GM19452 (cell line): ENCODE results near the gene OR4D1.

Experiments
- ATAC-seq: cut with Tn5 transposase; IDR thresholded peaks from one replicate; pipeline ENCODE4 v1.9.1; 2021; ENCODE audit not compliant: unreplicated experiment

Gene OR4D1

GRCh38 chr17:58191241-58191896, 43.2 kb downstream of the OR4D1 start:
- ATAC-seq, result no peak

GRCh38 chr17:58192612-58193011, 44.4 kb downstream of the OR4D1 start, which contains the start of gene EPX:
EPX (plus strand) TSS chr17:58192726; CDS start chr17:58192847, 121 bp downstream.
- no peak for ATAC-seq

- no peak for ATAC-seq
Measured at GRCh38 chr17:58193641-58194255, 45.6 kb downstream of the OR4D1 start.

DNA sequence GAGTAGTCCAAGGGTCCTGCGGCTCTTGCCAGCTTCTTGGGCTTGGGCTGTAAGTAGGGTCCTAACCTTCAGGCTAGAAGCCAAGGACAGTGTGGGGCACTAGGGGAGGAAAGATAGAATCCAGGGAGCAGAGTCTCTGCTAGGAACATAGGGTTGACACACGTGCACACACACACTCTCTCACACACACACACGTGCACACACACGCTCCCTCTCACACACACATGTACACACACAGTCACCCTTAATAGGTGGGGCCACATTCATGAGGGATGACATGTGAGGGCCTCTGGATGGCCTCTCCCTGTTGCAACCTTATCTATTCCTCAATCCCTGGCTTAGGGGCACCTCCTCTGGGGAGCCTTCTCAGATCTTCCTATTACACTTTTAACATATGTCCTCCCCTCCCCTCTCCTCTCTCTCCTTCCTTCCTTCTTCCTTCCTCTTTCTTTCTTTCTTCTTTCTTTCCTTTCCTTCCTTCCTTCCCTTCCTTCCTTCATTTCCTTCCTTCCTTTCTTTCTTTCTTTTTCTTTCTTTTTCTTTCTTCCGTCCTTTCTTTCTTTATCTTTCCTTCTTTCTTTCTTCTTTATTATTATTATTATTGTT, 47.4 kb downstream of the OR4D1 start:
- ATAC-seq, result no peak

GRCh38 chr17:58196610-58197009, 48.4 kb downstream of the OR4D1 start:
- no peak for ATAC-seq

DNA sequence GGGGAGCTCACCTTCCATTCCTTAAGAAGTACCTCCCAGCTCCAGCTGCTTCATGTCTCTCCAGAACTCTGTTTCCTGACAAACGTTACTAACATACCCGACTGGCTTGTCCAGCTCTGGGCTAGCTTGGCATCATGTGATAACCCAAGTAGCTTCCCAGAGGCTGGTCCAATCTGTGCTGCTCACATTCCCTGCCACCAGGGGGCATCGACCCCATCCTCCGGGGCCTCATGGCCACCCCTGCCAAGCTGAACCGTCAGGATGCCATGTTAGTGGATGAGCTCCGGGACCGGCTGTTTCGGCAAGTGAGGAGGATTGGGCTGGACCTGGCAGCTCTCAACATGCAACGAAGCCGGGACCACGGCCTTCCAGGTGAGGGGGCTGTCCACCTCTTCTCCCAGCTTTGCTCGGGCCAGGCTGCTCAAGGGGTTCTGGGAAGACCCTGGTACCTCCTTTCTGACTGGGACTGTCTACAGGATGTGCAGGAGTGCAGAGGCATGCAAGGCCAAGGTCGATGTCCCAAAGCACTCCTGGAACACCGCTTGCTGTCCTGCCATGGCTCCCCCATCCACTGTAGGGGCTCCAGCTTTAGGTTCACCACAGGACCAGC, 51.9 kb downstream of the OR4D1 start:
- ATAC-seq, result no peak

- ATAC-seq, result no peak
Measured at GRCh38 chr17:58202859-58203258, 54.7 kb downstream of the OR4D1 start.

DNA sequence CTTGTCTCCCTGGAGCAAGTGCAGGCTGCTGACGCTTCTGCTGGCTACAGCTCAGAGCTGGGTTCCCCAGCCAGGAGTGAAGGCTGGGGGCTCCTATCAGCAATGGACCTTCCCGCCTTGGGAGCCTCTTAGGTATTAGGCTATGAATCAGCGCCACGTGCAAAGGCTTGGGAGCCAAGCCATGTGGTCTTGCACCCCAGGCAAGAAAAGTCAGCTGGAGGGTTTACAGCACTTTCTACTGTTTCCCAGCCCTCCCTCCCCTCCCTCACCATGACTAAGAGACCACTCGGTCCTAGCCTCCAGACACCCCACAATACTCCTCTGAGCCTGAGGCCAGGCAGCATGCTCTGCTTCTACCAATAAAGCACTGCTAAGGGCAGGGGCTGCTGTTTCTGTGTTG, 56.6 kb downstream of the OR4D1 start:
- ATAC-seq, result no peak

DNA sequence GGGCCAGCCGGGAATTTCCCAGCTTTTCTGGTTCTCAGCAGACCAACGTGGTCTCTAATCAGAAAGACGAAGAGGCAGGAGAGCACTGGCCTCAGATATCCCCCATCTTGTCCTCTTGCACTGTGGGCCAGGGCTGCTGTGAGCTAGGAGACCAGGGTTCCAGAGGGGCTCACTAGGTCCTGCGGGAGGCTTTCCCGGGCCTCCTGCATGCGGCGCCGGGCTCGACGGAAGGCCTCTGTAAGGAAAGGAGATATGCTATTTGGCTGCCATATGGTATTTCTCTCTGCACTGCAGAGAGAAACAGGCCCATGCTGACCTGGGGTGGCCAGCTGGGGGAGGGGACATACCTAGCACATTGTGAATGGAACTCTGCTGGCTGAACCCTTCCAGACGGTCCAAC, 57.8 kb downstream of the OR4D1 start:
- no peak for ATAC-seq

GRCh38 chr17:58207451-58207850, 59.3 kb downstream of the OR4D1 start:
- ATAC-seq, result no peak

GRCh38 chr17:58208344-58208743, 60.2 kb downstream of the OR4D1 start:
- no peak for ATAC-seq
